GM12891 (cell line): ENCODE data around the gene MAN1A2.

Source experiments
- POLR2A ChIP-seq: IDR thresholded peaks from 2 replicates; pipeline ENCODE4 v1.6.1; 2011; ENCODE audit warnings: low read depth, low read length, control low read depth
- POLR2AphosphoS5 ChIP-seq: IDR thresholded peaks from 2 replicates; pipeline ENCODE4 v1.6.1; 2011; ENCODE audit warnings: low read depth, low read length, control low read depth
- TAF1 ChIP-seq: IDR thresholded peaks from 2 replicates; pipeline ENCODE4 v1.6.1; 2011; ENCODE audit warnings: low read depth, low read length, control low read depth

GRCh38 chr1:117452216-117452615, 85.0 kb downstream of the MAN1A2 start:
- TF ChIP-seq POLR2A, result no peak
- TF ChIP-seq POLR2AphosphoS5, result no peak
- no peak for TF ChIP-seq TAF1
